ENCODE measurements around the gene UBE2M.

GRCh38 chr19:58554494-58555368 is 3.7 kb downstream of the UBE2M start, which contains the start of gene CHMP2A:
- TF ChIP-seq POLR2AphosphoS5 (IDR thresholded peaks at IDR 0.05) (peak; percentile 89), TAF1 (IDR thresholded peaks at IDR 0.05; ENCODE audit: low read depth) (peak; percentile 16), EP300 (conservative IDR thresholded peaks at IDR 0.05; ENCODE audit: poor library complexity, severe bottlenecking) (peak; percentile 51)
- TF ChIP-seq, protein P1, sequence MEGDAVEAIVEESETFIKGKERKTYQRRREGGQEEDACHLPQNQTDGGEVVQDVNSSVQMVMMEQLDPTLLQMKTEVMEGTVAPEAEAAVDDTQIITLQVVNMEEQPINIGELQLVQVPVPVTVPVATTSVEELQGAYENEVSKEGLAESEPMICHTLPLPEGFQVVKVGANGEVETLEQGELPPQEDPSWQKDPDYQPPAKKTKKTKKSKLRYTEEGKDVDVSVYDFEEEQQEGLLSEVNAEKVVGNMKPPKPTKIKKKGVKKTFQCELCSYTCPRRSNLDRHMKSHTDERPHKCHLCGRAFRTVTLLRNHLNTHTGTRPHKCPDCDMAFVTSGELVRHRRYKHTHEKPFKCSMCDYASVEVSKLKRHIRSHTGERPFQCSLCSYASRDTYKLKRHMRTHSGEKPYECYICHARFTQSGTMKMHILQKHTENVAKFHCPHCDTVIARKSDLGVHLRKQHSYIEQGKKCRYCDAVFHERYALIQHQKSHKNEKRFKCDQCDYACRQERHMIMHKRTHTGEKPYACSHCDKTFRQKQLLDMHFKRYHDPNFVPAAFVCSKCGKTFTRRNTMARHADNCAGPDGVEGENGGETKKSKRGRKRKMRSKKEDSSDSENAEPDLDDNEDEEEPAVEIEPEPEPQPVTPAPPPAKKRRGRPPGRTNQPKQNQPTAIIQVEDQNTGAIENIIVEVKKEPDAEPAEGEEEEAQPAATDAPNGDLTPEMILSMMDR (IDR thresholded peaks at IDR 0.05; ENCODE audit: poor library complexity, severe bottlenecking), result no peak

Data from neural cell (in vitro differentiated cells).